SW480 (cell line): ENCODE data around the gene TTYH3.
A peak's percentile ranks its signal among the peaks of the same experiment; 100 is the strongest.

Experiments
- DNase-seq: peaks from one replicate; pipeline ENCODE4 v3.0.0-alpha.2; 2016; ENCODE audit warnings: low spot score

Gene TTYH3

DNA sequence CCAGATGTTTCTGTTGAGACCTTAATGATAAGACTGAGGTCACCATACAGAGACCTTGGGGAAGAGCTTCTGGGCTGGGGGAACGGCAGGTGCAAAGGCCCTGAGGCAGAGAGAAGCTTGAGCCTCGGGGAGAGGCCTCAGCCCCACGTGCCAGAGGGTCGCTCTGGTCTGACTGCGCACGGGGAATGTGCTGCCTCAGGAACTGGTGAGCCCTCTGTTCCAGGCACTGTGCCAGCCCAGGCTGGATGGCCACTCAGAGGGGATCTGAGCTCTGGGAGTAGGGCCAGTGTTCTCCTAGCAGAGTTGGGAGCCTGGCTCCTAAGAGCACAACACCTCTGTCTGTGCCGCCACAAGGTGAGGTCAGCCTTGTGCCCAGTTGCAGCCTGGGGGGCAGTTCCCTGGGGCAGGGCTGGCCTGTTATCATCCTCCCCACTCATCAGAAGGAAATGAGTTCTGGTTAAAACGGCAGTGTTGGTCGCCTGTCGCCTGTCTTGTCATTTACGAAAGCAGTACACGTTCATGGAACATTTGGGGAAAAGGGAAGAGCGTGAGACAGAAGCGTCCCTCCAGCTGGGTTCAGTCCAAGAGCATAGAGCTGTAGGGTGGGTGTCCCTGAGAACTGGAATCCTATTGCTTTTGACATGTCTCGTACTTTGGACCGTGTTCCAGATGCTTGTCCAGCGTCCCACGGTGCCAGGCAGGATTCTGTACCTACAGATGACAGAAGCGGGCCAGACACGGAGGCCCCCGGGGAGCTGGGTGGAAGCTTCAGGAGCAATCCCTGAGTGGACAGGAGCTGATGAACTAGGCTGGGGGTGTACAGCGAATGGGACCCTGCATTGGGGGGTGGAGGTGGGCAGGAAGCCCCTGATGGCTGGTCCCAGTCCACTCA, 4.3 kb downstream of the TTYH3 start:
- DNase-seq = no peak

- DNase-seq = no peak
Observed at GRCh38 chr7:2637066-2637471, 5.3 kb downstream of the TTYH3 start.

GRCh38 chr7:2637505-2638223, 5.9 kb downstream of the TTYH3 start:
- no peak for DNase-seq

GRCh38 chr7:2638224-2638991, 6.6 kb downstream of the TTYH3 start:
- no peak for DNase-seq

GRCh38 chr7:2639181-2639681, 7.4 kb downstream of the TTYH3 start:
- DNase-seq = no peak

GRCh38 chr7:2639695-2640481, 8.1 kb downstream of the TTYH3 start:
- DNase-seq = no peak

- DNase-seq = no peak
Observed at GRCh38 chr7:2640482-2640830, 8.7 kb downstream of the TTYH3 start.

DNA sequence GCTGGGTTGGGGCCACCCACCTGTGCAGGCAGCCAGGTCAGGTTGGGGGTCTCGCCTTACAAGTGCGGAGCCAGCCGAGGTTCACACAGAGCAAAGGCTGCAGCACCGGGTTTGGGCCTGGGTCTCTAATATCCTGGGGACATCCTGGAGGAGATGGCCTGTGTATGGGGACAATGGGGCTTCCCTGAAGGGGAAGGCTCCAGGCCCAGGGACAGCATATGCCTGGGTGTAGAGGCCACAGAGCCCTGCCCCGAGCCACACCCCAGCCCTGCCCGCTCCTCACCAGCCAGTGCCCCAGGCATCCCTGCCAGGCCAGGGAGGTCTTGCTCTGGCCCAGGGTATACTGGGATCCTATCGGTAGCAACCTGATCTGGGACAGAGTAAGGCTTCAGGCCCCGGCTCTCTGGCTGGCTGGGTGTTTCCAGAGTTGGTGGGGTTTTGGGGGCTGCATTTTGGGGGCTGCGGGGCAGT, 9.1 kb downstream of the TTYH3 start:
- DNase-seq = peak; percentile 69

DNA sequence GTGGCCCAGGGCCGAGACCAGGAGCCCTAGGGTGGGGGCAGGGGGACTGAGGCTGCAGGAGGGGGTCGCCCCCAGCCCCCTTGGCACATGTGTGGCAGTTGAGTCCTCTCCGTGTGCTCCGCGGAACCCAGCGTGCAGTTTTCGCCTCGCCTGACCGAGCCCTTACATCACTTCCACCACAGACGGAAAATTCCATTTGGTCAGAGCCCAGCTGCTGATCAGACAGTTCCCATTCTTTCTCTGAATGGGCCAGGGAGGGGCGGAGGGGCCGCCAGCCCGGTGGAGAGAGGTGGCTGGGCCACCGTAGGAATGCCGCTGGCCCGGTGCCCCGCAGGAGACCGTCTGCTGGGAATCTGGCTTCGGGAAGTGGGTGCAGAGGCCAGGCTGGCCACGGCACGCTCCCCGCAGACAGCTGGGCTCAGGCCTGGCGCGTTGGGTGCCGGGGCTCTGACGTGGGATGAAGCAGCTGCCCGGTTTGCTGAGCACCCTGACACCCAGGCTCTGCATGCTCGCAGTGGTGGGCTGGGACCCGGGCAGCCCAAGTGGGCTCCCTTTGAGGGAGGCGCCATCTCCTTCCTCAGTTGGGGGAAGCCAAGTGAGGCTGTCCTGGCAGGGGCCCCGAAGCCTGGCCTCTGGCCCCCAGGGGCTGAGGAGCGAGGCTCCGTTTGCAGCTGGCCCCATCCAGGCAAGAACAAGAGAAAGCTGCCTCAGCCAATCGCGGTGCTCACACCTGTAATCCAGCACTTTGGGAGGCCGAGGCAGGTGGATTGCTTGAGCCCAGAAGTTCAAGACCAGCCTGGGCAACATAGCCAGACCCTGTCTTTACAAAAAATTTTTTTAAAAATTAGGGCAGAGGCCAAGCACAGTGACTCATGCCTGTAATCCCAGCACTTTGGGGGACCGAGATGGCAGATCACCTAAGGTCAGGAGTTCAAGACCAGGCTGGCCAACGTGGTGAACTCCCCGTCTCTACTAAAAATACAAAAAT, 9.9 kb downstream of the TTYH3 start:
- peak; percentile 96 for DNase-seq

DNA sequence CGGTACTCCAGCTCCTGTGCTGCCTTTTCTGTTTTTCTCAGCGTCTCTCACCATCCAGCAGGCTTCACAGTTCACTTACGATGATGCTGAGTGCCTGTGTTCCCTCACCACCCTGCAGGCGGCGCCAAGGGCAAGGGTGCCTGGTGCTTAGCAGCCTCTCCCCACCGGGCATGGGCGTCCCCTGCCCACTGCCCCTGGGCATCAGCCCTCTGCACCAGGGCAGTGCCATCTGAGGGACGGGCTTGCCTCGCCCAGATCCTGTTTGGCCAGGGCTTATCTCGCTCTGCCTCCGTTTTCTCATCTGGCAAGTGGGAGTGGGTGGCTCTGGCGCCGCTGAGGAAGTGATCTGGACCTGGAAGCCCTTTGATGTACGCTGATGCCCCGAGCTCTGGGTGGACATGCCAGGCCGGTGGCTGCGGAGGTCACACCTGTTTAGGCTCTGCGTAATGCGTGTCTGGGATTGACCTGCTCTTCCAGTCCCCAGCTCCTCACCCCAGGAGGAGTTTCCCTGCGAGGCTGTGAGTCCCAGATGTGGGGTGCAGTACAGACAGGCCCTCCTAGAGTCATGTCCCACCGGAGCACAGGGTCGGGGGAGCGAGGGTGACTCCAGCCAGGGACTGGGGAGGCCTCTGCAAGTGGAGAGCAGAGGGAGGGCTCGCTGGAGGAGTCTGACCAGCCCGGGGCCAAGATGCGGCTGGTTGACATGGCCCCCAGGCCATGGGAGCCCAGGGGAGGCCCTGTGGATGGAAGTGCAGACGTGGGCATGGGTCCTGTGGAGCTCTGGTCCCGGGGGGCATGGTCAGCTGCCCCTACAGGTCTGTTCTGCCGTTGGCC, 11.8 kb downstream of the TTYH3 start:
- no peak for DNase-seq

DNA sequence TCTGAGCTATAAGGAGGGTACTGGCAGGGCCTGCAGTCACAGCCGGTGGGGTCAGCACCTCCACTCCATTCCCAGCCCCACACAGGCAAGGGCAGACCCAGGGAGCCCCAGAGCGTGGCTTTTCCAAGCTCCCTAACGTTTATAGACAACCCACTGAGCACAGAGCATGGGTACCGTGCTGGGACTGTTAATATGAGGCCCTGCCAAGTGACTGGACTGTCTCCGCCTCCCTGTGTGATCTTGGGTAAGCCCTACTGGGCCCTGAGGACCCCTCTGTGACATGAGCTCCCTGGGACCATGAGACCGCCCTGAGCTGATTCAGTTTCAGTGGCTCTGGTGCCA, 12.4 kb downstream of the TTYH3 start:
- DNase-seq = no peak

DNA sequence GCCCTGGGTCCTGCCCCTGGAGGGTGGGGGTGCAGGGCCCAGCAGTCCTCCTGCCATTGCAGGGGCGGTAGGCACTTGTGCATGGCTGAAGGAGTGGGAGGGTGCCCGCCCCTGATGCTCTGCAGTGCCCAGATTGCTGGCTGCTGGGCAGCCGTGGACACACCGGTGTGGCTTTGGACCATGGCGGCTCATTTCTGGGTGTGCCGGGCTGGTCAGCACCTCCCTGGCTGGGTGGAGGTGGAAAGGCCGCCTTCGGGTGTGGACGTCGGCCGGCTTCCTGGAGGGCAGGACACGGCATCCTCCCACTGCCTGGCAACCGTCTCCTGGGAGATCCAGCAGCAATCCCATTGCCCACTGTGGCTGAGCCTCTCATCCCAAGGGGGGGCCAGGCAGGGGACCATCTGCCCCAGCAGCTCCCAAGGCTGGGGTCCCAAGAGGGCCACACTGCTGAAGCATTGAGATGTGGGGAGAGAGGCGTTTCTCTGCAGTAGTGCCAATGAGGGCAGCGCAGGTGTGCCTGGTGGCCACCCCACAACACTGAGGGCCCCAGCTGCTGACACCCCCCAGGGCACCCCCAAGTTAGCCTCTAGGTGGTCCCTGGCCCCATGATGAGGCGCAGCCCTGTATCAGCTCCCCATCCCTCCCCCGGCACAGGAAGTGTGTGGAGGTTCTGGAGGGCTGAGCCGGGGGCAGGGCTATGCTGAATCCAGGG, 12.9 kb downstream of the TTYH3 start:
- no peak for DNase-seq

DNA sequence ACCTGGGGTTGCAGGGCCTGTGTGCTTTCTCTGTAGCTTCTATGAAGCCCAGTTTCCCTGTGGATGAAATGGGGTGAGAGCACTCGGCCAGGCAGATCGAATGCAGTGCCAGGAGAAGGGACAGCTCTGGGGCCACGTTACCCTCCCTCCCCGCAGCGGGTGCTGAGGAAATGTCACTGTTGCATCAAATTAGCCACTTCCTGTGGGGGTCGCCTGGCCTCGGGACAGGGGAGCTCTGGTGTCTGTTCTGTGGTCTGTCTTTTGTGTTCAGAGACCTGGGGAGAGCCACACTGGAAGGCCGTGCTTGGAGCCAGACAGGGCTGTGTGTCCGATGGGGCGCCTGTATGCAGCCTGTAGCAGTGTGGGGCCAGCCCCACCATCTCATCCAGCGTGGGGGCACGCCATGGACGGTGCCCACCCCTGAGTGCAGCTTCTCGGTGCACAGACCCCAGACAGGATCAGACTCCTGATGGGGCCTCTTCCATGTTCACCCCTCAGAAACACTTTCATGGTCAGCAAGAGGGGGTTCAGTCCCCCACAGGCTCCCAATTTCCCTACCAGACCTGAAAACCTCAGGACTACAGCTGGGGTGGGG, 13.6 kb downstream of the TTYH3 start:
- no peak for DNase-seq

DNA sequence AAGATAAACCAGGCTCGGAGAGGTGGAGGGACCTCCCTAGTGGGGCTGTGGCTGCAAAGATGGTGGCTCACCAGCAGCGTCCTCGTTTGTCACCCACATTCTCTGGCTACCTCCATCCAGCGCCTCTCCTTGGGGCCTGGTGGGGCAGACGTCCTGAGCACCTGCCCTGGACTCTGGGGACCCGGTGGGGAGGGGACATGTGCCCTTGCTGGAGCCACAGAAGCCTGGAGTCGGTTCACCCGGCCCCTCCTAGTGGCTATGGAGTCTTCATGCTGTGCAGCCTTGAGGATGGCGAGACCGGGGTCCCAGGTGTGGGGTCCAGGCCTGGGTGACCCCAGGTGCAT, 14.5 kb downstream of the TTYH3 start:
- no peak for DNase-seq

DNA sequence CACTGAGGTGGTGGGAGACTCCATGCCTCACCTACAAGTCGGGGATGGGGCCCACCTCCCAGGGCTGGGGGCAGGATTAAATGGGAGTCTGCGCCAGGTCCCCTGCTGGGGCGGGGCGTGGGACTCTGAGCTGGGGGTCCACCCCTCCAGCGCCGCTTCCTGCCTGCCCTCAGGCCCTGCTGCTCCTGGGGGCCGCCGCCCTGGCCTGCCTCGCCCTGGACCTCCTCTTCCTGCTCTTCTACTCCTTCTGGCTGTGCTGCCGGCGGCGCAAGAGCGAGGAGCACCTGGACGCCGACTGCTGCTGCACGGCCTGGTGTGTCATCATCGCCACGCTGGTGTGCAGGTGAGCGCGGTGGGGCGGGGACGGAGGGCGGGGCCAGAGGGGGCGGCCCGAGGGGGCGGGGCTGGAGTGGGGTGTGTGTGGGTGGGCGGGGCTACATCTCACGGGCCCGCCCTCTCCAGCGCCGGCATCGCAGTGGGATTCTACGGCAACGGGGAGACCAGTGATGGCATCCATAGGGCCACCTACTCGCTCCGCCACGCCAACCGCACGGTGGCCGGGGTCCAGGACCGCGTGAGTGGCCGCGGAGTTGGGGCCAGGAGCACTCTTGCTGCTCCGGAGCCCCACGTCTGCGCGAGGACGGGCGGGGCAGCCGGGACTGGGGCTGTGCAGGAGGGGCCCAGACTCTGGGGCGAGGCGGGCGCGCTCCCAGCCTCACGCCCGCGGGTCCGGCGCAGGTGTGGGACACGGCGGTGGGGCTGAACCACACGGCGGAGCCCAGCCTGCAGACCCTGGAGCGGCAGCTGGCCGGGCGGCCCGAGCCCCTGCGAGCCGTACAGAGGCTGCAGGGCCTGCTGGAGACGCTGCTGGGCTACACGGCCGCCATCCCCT, 15.1 kb downstream of the TTYH3 start:
- no peak for DNase-seq

GRCh38 chr7:2647594-2648172, 15.9 kb downstream of the TTYH3 start:
- no peak for DNase-seq

DNA sequence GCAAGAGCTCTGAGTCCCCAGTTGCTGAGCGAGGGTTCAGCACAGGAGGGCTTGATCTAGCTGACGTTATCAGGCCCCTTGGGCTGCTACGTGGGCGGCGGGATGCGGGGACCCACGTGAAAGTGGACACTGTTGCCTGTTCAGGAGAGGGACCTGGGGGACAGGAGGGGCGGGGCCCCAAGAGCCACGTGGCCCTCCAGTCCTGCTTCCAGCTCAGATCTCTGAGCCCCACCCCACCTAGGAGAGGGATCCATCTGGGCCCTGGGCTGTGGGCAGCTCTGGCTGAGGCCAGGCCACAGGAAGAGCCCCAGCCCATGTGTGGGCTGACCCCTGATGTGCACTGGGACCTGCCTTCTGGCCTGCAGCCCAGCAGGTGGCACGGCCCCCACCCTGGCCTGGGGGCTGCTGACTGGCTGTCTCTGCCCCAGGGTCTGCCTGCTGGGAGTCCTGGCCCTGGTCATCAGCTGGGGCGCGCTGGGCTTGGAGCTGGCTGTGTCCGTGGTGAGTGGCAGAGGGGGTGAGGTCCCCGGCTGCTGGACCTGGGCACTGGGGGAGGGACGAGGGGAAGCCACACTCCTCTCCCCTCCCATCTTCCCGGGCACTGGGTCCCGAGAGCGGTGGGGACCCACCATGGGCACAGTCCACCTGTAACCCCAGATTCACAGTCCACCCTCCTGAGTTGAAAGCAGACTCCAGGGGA, 17.5 kb downstream of the TTYH3 start:
- no peak for DNase-seq
